Erythroblast (primary cell): Measurements from ENCODE around the gene DOCK1.

Source experiments
- GATA1 ChIP-seq: IDR thresholded peaks from 2 replicates; pipeline ENCODE4 v1.6.1; 2011; ENCODE audit warnings: low read depth, mild to moderate bottlenecking, control low read depth, low read length, moderate library complexity
- POLR2A ChIP-seq: IDR thresholded peaks from 2 replicates; pipeline ENCODE4 v1.6.1; 2011; ENCODE audit warnings: mild to moderate bottlenecking, low read length

GRCh38 chr10:127200646-127201045 is 295.4 kb downstream of the DOCK1 start:
- TF ChIP-seq POLR2A (no peak), GATA1 (no peak)
